Measurements from ENCODE around the gene DTL.

DTL gene

GRCh38 chr1:212035835-212036605 is 472 bp downstream of the DTL start:
- DNase-seq: no peak

DNA sequence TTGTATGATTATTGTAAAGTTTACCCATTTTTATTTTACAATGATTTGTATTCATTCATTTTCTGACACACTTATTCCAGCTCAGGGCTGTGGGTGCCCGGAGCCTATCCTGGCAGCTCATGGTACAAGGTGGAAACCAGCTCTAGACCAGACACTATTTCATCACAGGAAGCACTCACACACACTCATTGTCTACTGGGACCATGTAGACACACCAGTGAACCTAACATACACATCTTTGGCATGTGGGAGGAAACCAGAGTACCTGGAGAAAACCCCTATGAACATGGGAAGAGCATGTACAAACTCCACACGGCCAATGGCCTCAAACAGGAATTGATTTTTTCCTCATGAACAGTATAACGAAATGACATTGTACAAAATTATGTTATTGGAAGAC is 2.4 kb downstream of the DTL start:
- DNase-seq: no peak

- DNase-seq: no peak
These were observed 4.1 kb downstream of the DTL start for GRCh38 chr1:212039622-212040021.

- DNase-seq: no peak
These were observed 5.3 kb downstream of the DTL start for GRCh38 chr1:212040629-212041412.

DNA sequence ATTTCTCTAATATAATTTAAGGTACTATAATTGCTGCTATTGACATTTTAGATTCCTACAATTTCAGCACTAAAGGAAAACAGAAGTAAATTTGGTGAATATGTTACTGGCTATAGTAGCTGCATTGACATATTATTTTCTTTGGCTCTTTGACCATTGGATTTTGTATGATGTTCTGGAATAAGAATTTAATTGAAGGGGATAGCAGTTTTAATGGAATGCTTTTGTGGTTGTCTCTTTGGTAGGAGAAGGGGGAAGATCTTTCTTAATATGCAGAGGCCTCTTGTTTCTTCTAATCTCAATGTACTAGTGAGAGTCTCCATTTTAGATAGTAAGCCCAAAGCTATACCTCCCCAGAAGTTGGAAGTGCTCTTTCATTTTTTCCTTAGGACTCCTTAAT is 6.9 kb downstream of the DTL start:
- no peak for DNase-seq

GRCh38 chr1:212044851-212045250 is 9.3 kb downstream of the DTL start:
- DNase-seq: no peak

- no peak for DNase-seq
These were observed 10.4 kb downstream of the DTL start for GRCh38 chr1:212045981-212046380.

DNA sequence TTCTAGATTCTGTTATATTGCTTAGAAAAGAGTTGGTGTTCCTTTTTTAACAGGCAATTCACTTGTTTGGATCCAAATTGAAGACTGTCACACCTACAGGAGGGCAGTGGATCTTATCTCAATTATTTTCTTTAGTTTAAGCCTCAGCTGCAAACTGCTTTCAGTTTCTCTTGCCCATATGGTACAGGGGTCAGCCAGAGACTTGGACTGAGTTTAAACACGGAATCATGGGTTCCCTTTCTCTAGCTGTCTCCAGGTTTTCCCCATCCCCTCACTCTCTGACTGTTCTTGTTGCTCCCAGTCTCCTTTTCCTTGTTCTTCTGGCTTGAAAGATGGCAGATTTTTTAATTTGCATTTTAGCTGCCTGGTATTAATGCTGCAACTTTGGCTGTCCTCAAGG is 18.4 kb downstream of the DTL start:
- DNase-seq: no peak

GRCh38 chr1:212055333-212055732 is 19.8 kb downstream of the DTL start:
- DNase-seq: no peak

GRCh38 chr1:212060632-212061472 is 25.3 kb downstream of the DTL start:
- DNase-seq: no peak

GRCh38 chr1:212062832-212063438 is 27.4 kb downstream of the DTL start:
- no peak for DNase-seq

DNA sequence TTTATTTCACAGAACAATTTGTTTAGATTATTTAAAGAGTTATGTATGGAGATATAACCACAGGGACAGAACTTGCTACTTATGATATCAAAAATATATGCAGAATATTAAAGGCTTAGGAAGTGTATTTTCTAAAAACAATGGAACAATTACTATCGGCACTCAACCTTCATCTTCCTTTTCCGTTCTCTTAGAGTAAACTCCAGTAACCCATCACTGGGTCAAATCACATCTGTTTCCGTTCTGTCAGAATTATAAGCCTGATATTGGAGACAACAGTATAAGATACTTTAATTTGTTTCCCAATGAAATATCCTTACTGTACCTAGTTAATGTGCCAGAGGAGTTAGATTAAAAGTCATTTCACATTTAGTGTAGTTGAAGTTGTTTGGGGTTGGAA is 32.2 kb downstream of the DTL start:
- no peak for DNase-seq

DNA sequence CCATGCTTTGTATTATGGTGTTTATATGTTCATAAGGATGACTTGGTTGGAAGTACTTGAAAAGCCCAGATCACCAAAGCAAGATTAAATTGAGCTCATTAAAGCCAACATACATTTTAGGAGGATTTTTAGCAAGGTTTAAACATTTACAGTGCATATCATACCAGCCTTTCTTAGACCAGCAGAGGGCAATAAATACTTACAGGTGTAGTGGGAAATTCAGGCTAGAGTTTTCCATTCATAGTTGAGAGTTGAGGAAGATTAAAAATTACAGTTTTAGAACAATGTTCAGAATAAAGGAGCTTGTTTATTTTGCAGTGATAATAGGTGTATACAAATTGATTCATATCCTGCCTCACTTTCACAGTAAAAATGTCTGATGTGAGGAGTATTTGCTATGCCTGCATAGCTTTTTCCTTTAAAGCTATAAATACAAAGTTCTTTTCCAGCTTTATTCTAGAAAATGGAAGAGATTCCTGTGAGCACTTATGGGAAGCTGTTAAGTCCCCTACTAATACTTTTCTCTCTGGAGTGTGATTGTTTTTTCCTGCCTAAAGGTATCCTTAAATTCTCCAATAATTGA is 35.3 kb downstream of the DTL start:
- DNase-seq: no peak

DNA sequence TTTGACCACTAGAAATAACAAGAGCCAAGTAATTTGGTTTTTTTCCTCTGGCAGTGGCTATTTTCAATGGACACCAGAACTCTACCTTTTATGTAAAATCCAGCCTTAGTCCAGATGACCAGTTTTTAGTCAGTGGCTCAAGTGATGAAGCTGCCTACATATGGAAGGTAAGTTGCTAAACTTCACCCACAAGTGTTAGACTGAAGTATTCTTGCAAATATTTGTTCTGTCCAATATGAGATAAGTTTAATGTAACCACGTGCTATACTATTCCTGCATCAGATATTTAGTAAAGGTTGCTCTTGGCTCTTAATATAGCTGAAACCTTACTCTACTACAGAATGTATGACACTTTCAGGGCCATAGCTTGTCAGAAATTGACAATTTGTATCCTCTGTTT is 36.5 kb downstream of the DTL start:
- no peak for DNase-seq

GRCh38 chr1:212073490-212073889 is 37.9 kb downstream of the DTL start:
- no peak for DNase-seq

DNA sequence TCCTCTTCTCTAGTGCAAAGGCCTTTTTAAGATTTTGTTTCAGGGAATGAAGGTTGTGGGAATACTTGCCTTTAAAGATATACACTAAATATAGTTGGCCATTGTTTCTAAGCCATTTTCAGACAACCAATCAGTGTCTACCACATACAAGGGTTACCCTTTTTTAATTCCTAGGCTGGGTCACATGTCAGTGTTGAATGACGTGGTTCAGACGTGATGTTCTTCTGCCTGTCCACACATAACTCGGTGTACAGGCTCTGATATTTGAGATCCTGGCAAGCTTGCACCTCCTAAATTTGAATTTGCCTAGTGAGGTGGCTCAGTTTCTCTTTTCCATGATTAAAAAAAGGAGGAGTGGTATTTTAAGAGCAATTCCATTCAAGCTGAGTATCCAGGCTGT is 38.8 kb downstream of the DTL start:
- no peak for DNase-seq

DNA sequence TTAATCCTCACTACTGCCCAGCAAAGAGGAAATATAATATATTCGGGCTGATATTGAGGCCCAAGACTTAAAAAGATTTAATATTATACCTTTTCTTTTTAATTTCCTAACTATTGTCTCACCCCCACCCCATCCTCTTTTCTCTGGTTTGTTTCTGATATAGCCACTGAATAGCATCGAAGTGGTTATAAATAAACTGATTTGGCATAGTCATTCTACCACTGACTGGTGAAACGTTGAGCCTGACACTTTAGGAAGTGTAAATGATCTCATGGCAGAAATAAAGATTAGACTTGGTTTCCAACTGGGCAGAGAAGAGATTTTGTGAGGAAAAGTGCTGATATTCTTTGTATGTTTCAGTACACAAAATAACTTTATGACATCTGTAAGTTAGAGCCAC is 39.3 kb downstream of the DTL start:
- DNase-seq: no peak

GRCh38 chr1:212077028-212077427 is 41.5 kb downstream of the DTL start:
- no peak for DNase-seq

GRCh38 chr1:212078826-212079225 is 43.3 kb downstream of the DTL start:
- no peak for DNase-seq

DNA sequence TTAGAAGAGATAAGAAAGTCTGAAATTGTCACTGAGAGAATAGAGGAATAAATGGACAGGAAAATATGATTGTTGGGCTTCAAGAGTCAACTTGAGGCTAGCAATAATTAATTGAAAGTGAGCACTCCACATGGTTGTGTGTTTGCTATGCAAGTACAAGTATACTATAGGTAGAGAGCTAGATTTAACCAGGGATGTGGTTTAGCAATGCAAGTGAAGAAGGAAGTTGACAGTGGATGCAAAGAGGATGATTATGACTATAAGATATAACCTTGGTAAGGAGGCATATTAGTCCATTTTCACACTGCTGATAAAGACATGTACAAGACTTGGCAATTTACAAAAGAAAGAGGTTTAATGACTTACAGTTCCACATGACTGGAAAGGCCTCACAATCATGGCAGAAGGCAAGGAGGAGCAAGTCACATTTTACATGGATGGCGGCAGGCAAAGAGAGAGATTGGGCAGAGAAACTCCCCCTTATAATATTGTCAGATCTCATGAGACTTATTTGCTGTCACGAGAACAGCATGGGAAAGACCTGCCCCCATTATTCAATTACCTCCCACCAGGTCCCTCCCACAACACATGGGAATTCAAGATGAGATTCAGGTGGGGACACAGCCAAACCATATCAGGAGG is 47.3 kb downstream of the DTL start:
- no peak for DNase-seq

- DNase-seq: no peak
These were observed 54.1 kb downstream of the DTL start for GRCh38 chr1:212089560-212090163.
